GM19025 (cell line): ENCODE results near the gene OASL.

Experiments
- ATAC-seq: cut with Tn5 transposase; IDR thresholded peaks from one replicate; pipeline ENCODE4 v1.9.1; 2021; ENCODE audit warnings: mild to moderate bottlenecking, low read depth, moderate library complexity; ENCODE audit not compliant: unreplicated experiment

OASL gene

DNA sequence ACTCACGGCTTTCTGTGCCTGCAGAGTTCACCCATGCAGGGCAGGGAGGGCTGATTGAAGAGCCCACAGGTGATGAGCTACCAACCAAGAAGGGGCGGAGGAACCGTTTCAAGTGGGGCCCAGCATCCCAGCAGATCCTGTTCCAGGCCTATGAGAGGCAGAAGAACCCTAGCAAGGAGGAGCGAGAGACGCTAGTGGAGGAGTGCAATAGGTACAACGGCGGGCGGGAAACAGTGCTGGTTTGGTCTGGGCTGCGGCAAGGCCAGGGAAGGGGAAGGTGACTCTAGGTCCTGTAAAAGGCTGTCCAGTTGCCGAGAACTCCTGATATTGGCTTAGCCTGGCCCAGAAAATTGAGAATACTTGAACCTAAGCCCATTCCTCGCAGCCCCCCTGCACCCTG, 45.5 kb downstream of the OASL start:
- no peak for ATAC-seq

DNA sequence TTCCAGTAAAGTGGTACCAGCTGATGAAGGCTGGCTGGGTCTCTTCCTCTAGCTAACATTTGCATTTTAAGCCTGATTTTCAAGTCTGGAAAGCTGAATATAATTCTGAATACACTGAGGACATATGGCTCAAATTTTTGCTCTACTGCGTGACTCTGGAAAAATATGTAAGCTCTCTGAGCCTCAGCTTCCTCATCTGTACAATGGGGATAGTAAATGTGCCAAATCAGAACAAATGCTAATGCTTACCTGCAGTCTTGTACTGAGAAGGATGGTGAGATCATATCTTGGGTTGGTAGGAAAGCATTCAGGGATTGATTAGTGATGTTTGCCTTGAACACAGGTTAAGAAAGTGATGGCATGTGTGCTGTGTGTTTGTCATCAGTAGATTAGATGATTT, 46.1 kb downstream of the OASL start:
- no peak for ATAC-seq

DNA sequence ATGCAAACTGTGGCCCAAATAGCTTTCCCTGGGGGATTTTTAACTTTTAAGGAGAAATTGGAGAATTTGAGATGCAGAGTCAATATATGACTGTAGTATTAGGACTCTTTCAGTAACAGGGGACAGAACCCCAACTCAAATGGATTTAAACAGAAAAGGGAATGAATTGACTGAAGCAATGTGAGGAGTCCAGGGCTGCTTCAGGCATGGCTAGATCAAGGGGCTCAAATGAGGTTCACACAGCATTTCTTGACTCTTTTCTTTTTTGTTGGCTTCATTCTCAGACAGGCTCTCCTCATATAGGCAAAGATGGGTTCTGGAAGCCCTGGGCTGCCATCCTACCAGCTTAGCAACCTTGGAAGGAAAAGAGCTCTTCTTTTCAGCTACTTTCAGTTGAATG, 47.1 kb downstream of the OASL start:
- no peak for ATAC-seq

DNA sequence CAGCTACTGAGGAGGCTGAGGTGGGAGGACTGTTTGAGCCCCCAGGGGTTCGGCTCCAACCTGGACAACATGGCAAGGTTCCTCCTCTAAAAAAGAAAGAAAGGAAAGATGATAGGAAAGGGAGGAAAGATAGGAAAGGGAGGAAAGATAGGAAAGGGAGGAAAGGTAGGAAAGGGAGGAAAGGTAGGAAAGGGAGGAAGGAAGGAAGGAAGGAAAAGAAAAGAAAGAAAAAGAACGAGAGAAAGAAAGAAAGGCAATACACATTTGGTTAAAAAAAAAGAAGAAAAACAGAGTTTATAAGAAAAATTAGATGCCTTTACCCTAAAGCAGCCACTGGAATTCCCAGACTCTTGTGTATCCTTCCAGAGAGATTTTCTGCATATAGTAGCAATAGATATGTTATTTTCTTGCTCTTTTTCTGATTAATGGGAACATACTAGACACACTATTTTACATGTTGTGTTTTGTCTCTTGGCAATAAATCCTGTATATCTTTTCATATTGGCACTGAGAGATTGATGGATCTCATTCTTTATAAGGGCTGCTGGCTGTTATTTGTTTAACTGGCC, 48.5 kb downstream of the OASL start:
- no peak for ATAC-seq

DNA sequence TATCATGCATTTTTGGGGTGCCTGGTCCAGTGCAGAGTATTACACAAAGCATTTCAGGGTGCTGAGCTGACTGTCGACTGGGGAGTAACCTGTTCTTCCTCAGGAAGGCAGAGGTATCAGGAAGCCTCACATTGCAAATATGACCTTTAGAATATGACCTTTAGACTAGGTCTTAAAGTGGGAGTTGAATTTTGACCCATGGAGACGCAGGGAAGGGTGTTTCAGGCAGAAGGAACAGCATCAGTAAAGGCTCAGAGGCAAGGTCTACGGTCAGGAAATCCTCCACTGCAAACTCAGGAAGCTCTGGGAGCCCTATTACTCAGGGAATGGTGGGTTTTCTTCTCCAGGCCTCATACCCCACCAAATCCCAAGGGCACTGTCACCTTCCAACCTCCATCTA, 49.4 kb downstream of the OASL start:
- no peak for ATAC-seq

DNA sequence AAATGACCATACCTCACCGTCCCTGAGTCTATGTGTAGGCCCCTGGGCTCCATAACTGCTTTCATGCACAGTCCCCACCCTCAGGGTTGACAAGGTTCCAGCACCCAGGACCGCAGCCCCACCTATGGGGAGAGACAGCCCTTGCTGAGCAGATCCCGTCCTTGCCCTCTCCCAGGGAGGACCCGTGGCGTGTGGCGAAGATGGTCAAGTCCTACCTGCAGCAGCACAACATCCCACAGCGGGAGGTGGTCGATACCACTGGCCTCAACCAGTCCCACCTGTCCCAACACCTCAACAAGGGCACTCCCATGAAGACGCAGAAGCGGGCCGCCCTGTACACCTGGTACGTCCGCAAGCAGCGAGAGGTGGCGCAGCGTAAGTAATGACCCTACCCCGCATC, 50.4 kb downstream of the OASL start:
- ATAC-seq = no peak

DNA sequence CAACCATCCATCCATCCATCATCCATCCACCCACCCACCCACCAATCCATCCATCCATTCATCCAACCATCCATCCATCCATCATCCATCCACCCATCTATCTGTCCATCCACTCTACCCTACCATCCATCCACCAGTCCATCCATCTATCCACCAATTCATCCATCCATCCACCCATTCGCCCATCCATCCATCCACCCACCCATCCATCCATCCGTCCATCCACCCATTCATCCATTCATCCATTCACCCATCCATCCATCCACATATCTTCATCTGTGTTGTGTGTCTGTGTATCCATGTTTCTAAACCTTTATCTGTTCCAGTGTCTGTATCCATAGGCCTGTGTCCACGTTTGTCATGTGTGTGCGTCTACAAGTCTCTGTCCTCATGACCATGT, 50.8 kb downstream of the OASL start:
- ATAC-seq = no peak

DNA sequence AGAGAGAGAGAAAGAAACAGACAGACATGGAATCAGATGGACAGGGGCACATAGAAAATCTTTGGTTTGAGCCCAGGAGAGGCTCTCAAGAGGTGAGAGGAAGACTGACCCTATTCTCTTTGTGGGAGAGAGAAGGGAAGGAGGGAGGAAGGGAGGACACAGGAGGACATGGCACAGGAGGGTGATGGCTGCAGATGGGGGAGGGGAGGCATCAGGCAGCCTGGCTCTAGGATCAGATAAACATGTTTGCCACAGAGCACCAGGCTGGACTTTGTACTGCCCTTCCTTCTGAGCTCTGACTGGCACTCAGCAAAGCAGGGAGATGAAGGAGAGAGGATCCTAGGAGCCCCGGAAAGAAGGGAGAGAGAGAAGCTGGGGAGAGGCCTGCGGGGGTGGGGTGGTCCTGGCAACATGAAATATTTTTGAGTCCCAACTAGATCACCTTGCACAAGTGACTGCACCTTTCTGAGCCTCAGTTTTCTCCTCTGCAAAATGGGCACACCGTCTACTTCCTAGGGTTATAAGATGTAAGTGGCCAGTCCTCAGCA, 54.6 kb downstream of the OASL start:
- no peak for ATAC-seq

DNA sequence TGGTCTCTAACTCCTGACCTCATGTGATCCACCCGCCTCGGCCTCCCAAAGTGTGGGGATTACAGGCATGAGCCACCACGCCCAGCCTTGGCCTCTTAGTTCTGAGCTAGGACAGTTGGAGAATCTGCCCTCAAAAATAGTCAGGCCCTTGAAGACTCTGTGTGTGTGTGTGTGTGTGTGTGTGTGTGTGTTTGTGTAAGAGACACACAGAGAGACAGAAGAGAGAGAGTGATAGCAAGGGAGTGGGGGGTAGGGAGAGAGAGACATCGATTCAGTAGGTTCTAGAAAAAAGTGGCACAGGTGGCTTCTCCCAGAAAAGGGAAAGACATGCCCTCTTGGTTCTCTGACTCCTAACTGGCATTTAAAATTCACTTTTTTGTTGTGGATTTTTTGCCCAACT, 55.3 kb downstream of the OASL start:
- no peak for ATAC-seq

DNA sequence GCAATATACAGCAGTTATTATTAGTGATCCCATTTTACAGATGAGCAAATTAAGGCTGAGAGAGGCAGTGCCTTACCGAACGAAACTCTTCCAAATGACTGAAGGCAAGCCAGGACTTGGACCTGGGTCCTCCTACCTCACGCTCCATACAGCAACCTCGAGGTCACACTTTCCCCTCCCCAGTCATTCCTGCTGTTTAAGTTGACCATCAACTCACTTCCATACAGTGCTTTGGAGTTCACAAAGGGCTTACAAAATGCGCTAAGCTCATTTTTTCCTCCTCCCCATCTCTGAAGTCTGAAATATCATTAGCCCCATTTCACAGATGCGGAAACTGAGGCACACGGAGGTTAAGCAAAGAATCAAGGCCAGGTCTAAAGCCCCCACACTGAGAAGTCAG, 56.4 kb downstream of the OASL start:
- ATAC-seq = no peak

DNA sequence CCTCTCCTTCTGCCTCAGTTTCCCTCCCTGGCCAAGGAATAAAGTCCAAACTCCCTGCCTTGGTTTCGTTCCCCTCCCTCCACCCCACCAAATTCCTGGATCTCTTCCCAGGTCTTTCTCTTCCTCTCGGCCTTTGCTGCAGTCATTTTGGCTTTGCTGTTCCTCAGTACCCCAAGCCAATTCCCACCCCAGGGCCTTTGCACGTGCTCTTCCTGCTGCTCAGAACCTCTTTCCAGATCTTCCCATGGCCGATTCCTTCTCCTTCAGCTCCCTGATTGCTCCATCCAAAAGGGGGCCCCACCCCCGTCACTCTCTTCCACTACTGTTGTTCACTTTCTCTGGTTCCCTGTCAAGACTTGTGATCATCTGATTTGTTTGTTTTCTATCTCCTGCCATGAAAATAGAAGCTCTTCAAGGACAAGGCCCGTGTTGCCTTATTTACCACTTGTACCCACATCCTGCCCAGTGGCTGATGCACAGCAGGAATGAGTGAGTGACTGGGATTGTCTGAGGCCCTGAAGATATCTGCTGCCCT, 57.6 kb downstream of the OASL start:
- no peak for ATAC-seq

DNA sequence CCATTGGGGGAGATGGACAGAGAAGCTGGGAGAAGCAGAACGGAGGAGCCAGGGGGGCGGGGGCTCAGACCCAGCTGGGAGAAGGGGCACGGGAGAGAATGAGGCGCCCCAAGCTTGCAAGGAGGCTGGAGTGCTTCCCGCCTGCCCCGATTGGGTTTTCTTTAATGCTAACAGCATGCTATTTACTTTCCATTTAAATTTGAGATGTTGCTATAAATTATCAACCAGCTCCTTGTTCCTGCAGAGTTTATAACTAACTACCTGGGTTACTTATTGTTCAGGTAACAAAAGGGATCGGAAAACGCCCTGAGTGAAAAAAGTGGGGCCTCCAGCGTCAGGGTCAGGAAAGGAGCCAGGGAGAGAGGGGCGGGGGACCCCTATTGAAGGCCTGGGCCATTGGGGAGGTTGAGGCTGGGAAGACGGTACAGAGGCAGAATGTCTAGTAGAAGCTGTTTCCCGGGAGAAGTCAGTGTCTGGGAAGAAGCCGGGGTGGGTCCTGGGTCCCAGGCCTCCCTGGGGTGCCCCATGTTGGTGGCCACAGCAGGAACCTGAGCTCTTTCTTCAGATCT, 58.2 kb downstream of the OASL start:
- no peak for ATAC-seq

DNA sequence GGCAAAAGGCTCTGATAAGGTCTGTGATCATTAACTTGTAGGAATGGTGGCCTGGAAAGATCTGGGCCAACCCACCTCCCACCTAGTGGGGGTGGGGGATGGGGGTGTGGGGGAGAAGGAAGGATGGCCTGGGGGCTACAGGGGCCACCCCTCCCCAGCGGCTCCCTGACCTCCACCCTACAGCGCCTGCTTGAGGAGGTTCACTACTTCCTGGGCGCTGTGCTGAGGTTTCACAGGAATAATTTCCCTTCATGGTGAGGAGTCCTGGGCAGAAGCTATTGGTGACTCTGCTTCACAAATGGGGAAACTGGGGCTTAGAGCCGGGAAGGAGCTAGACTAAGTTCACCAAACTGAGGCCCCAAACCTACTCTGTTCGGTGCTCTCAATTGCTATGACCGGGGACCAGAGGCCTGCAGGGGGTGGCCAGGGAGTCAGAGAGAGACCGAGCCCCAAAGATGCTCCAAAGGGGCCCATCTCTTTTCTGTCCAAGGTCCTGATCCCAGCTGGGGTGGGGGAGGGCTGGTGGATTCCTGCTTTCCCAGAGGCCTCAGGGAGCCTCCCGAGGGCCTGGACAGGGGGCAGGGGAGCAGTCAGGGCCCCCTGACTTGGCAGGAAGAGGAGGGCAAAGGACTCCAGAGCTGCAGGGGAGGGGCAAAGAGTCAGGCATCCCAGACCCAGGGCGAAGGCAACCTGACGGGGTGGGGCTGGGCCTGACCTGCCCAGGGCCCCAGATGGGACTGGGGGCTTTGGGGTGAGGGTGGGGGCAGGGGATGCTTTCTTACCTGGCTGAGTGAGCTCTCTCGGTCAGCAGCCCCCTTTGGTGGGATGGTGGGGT, 59.0 kb downstream of the OASL start:
- ATAC-seq = no peak

DNA sequence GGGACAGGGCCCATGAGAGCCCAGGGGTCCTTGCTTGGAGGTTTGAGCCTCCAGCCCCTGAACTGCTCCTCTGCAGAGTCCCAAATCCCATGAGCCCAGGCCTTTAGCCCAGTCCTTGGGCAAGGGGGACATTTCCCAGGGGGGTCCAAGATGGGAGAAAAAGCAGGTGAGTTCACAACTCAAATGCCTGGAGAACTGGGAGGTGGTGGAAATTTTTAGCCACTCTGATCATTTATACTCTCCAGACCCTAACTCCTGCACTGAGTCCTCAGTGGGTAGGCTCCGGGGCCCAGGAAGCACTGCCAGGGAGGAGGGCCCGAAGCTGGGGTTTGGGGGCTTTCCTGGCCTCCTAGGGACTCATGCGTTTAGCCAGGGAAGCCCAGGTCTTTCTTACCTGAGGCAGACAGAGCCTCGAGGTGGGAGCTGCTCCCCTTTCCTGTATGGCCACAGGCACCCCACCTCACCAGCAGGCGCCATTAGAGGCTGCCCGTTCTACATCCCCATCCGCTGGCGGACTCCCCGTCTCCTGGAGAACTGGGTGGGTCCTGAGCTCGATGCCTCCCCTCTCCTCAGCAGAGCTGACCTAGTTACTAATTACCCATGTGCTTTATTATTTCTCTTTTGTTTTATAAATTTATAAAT, 59.7 kb downstream of the OASL start:
- no peak for ATAC-seq

DNA sequence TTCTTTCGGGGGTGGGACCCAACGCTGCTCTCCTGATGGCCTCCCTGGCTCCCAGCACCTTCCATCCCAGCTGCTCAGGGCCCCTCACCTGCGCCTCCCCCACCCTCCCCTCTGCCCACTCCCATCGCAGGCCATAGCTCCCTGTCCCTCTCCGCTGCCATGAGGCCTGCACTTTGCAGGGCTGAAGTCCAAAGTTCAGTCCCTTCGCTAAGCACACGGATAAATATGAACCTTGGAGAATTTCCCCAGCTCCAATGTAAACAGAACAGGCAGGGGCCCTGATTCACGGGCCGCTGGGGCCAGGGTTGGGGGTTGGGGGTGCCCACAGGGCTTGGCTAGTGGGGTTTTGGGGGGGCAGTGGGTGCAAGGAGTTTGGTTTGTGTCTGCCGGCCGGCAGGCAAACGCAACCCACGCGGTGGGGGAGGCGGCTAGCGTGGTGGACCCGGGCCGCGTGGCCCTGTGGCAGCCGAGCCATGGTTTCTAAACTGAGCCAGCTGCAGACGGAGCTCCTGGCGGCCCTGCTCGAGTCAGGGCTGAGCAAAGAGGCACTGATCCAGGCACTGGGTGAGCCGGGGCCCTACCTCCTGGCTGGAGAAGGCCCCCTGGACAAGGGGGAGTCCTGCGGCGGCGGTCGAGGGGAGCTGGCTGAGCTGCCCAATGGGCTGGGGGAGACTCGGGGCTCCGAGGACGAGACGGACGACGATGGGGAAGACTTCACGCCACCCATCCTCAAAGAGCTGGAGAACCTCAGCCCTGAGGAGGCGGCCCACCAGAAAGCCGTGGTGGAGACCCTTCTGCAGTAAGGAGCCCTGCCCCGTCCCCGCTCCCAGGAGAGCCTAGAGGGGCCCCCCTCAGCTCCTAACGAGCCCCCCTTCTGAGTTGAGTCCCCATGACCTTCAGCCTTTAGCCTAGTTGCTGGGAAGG, 60.5 kb downstream of the OASL start, which contains the start of gene HNF1A:
Gene HNF1A (plus strand): TSS at position 248 of the 924 bp plus-strand sequence. CDS start 226 bp downstream, at position 474.
- ATAC-seq = no peak

DNA sequence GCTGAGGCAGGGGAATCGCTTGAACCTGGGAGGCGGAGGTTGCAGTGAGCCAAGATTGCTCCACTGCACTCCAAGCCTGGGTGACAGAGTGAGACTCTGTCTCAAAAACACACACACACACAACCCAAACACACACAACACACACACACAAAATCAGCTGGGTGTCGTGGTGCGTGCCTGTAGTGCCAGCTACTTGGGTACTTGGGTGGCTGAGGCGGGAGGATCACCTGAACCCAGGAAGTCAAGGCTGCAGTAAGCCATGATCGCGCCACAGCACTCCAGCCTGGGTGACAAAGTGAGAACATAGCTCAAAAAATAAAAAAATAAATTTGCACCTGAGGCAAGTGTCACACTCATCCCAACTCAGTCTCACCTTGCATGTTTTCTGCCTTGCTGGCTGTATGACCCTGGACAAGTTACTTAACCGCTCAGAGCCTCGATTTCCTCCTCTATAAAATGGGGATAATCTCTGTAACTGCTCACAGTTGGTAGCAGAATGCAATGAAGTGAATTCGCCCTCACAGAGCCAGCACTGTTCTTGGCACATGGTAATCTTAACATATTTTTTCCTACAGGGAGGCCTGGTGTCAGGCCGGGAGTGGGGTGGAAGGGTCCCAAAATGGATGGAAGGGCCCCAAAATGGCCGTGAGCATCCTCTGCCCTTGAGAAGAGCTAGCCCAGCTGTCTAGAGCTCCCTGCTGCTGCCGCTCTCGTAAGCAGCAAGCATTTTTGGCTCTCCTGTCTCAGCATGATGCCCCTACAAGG, 61.3 kb downstream of the OASL start:
- no peak for ATAC-seq

DNA sequence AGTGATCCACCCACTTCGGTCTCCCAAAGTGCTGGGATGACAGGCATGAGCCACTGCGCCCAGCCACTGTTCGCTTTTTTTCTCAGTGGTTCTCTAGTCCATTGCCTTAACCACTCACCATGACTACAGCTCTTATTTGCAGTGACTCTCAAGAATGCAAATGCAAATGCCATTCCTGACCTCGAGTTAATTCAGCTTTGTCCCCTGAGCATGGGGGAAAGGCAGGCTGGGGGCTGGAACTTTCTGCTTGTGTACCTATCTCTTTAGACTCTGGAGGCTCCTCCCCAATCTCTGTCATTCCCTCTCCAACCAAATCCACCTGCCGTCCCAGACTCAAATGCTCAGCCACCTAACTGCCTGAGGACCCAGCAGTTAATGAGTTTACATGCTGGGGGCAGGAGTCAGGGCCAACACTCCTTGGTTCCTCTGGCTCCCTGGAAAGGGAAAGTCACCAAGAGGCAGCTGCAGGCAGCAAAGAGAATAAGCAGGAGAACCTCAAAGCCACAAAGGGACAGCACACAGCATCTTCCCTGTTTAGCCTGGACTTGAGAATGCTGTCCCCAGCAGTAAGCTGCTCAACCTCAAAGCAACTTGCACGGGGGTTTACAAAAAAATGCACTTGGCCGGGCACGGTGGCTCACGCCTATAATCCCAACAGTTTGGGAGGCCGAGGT, 66.0 kb downstream of the OASL start:
- no peak for ATAC-seq

DNA sequence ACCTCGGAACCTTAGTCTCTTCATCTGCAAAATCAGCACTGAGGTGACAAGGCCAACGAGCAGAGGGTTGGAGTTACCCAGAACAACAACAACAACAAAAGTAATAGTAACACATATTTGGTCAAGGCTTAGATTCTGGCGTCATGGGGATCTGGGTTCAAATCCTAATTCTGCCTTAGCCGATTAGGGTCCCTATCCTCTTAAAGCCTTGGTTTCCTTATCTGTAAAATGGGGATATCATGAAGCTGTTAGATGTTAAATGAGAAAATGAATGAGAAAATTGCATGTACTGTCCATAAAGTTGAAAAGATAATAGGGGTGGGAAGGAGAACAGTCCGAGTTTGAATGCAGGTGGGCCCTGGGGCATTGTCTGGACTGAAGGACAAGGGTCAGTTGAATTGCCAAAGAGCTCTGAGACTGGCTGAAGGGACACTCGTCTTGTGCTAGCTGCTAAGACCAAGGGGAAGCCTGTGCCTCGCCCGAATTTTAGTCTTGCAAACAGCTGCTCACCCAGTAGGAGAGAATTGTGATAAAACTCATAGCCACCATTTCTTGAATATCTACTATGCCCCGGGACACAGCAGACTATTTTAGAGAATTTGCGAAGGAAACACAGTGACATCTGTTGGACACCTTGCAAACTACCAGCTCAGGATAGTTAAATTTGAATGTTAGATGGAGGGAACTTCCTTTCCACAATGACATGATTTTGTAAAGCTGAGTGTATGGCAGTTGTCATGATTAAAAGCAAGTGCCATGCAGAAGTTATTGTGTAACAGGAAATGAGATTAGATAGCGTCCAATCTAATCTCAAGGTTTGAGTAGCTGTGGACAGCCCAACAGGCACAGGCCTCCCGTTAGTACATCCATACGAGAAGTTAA, 67.5 kb downstream of the OASL start:
- ATAC-seq = no peak
